Activated naive CD4-positive, alpha-beta T cell treated with anti-CD3 and anti-CD28 coated beads for 36 hours (primary cell): ENCODE measurements around the gene GLRB. TPM values are rescaled to one million over a fixed set of nuclear protein-coding genes. Genes with fewer than 3 reads are reported as not detected.
"Not testable (repeated sequence)": the region's sequence is repeated elsewhere in the genome, so short reads cannot be mapped to it uniquely, and the experiment has no call there.

Experiments
- CTCF ChIA-PET: fragments of 350-600 bp; sonication (Branson Sonifier 250); formaldehyde crosslinking; loops from one replicate; lab custom pipeline; 2021; ENCODE audit warnings: antibody characterized with exemption; lab: Charles Lee
- DNase-seq: peaks from one replicate; pipeline ENCODE4 v3.0.0-alpha.2; 2020
- H3K27ac Mint-ChIP-seq: one replicate; pipeline ENCODE4 v1.8.0; 2021; ENCODE audit warnings: mild to moderate bottlenecking, mixed read lengths
- H3K27me3 Mint-ChIP-seq: one replicate; pipeline ENCODE4 v1.8.0; 2021; ENCODE audit warnings: low read depth, mixed read lengths
- H3K36me3 Mint-ChIP-seq: one replicate; pipeline ENCODE4 v1.8.0; 2021; ENCODE audit warnings: low read depth, mixed read lengths
- H3K4me1 Mint-ChIP-seq: one replicate; pipeline ENCODE4 v1.8.0; 2021; ENCODE audit warnings: low read depth, mixed read lengths
- H3K4me3 Mint-ChIP-seq: one replicate; pipeline ENCODE4 v1.8.0; 2021; ENCODE audit warnings: mild to moderate bottlenecking, moderate library complexity, mixed read lengths
- H3K9me3 Mint-ChIP-seq: one replicate; pipeline ENCODE4 v1.8.0; 2021; ENCODE audit warnings: mixed read lengths
- intact Hi-C: fragments of 100-400 bp; cut with micrococcal nuclease; formaldehyde crosslinking; loops from one replicate; pipeline ENCODE4 v1.15.1; 2023
- total RNA-seq, 2 experiments: library from RNA; stranded (reverse); gene quantifications; one replicate each; pipeline ENCODE4 v1.2.3, GENCODE V29; 2021

Gene GLRB
- total RNA-seq = not detected

DNA sequence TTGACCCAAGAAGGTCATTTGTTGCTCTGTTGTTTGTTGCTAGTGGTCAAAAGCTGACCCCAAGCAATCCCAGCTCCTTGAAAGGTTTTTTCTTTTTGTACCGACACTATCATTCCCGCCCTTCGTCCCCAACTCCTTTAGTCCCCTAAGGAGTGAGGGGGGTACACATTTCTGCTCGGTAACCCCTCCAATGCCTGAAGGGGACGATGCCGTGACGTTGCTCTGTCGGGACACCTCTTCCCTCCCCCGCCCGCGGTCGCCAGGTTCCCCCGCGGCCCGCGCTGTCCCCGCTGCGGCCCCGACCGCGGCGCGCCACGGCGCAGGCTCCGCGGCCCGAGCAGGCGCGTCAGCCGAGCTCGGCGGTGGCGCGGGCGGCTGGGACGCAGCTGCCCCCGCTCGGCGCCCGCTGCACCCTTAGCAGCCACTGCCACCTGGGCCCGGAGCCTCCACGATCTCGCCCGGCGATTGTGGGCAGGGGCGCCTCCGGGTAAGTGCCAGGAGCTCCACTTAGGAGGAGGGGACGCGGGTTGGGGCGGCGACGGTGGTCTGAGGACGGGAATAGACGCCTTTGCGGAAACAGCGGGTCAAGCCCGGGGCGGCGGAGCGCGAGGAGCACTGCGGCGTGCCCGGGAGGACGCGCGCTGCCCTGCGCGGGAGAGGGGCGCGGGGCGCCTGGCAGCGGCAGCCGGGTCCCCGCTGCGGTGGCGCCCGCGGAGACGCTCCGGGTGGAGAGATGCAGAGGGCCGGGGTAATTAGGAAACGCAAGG lies at the start of gene GLRB:
Gene GLRB (plus strand): TSS at position 340 of the 767 bp plus-strand sequence. CDS start 1,875 bp downstream, outside the sequence.
- H3K36me3 Mint-ChIP-seq = no peaks in the 10 kb centered on the region
- no peak within 1 kb of the TSS for H3K27ac Mint-ChIP-seq
- H3K4me3 Mint-ChIP-seq = no peak within 1 kb of the TSS
- no peak for DNase-seq
- CTCF ChIA-PET = no interaction called here
- no peaks in the 10 kb centered on the region for H3K9me3 Mint-ChIP-seq
- peaks cover 15% of the 10 kb centered on the region for H3K27me3 Mint-ChIP-seq
- H3K4me1 Mint-ChIP-seq = no peaks in the 10 kb centered on the region
- intact Hi-C loops = no loop called here

DNA sequence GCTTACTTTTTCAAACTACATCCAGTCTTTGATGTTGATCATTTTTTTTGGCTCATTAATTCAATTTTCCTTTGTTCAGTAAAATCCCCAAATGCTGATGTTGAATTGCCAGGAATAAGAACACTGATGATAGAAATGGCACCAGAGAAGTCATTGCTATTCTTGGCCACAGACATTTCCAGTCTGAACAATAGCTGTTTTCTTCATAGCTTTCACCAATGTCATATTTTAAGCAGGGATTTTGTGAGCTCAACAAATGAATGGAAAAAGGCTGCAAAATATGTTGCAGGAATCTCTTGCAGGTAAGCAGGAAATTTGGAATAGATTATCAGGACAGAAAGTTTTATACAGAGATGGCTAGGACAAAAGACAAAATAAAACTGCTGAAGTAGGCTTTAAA lies 40.5 kb upstream of the GLRB start:
- Mint-ChIP-seq H3K27me3 (no peaks in the 10 kb centered on the region), H3K36me3 (no peaks in the 10 kb centered on the region)

DNA sequence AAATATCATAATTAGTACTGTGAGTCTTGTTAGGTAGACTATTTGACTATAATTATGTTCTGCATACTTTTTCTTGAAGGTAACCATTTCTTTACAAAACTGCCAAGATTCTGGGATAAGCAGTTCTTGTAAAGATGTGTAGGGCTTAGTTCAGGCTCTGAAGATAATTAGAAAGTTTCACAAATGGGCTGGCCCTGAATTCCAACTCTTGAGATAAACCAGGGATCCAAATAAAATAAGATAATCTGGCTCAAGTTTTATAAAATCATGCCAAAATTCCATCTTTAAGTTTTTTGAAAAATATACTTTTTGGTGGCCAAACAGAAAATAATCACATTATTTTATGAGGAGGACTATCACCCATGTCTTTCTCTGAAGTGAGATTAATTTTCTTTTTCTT lies 35.5 kb upstream of the GLRB start:
- intact Hi-C loops = no loop called here
- H3K9me3 Mint-ChIP-seq = no peaks in the 10 kb centered on the region
- CTCF ChIA-PET = no interaction called here
- DNase-seq = no peak
- H3K36me3 Mint-ChIP-seq = no peaks in the 10 kb centered on the region
- no peaks in the 10 kb centered on the region for H3K4me1 Mint-ChIP-seq
- H3K27ac Mint-ChIP-seq = no peak overlapping the region
- no peak overlapping the region for H3K4me3 Mint-ChIP-seq
- H3K27me3 Mint-ChIP-seq = no peaks in the 10 kb centered on the region

More for the DNA sequence above, 40.5 kb upstream of the GLRB start:
- Mint-ChIP-seq H3K4me1 (no peaks in the 10 kb centered on the region), H3K27ac (no peak overlapping the region), H3K4me3 (no peak overlapping the region), H3K9me3 (no peaks in the 10 kb centered on the region)
- no peak for DNase-seq
- CTCF ChIA-PET = no interaction called here
- intact Hi-C loops = no loop called here

DNA sequence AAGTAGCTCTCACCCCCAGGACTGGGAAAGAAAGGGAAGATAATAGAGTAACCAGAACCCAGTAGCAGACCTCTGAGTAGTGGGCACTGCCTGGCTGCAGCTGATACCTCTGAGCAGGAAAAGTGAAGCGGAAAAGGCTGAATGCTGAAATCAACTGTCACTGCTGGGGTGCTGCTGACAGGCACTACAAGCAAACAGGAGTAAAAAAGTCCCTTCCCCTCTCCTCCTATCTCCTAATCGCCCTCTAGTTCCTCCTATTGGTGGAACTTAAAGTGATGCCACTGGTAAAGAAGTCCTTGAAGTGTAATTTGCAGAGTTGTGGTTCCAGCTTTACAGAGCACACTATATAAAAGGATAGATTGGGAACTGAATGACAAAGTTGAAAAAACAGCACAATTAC lies 32.8 kb upstream of the GLRB start:
- Mint-ChIP-seq H3K4me3 (no peak overlapping the region), H3K4me1 (no peaks in the 10 kb centered on the region), H3K36me3 (no peaks in the 10 kb centered on the region), H3K9me3 (no peaks in the 10 kb centered on the region), H3K27me3 (no peaks in the 10 kb centered on the region), H3K27ac (no peak overlapping the region)
- DNase-seq = no peak
- intact Hi-C loops = no loop called here
- CTCF ChIA-PET = no interaction called here

DNA sequence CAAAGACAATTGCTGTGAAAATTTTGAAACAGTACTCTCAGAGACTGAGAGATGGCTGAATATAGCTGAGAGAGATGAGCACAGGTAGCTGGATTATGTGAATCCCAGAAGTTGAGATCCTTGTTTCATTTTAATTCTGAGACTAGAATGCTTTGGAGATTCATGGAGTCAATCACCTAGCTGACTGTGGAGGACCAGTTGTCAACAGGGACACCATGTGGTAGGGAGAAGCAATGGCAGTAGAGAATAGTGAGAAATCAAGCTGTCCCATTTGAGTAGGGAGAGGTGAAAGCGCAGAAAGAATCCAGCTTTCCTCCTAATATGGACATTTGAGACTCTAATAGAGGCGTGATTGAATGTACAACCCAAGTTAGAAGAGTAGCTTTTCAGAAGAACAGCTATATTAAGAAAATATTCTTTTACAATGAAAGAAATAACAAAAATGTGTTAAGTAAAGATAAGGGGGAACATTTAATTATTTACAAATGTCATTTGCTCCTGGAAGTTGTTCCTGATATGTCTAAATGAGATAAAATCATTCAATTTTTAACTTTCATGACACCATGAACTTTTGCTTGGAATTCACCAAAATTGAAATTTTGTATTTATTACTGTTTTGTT lies 30.3 kb upstream of the GLRB start:
- CTCF ChIA-PET = interaction anchor here (0.7 to 0.9 kb wide), 2 partner anchors 10 to 1092 kb away, joined by 3 read pairs; no protein-coding TSS in a partner anchor
- Mint-ChIP-seq H3K9me3 (no peaks in the 10 kb centered on the region), H3K27ac (no peak overlapping the region), H3K36me3 (no peaks in the 10 kb centered on the region), H3K4me3 (no peak overlapping the region), H3K4me1 (no peaks in the 10 kb centered on the region), H3K27me3 (no peaks in the 10 kb centered on the region)
- no peak for DNase-seq
- intact Hi-C loops = no loop called here

DNA sequence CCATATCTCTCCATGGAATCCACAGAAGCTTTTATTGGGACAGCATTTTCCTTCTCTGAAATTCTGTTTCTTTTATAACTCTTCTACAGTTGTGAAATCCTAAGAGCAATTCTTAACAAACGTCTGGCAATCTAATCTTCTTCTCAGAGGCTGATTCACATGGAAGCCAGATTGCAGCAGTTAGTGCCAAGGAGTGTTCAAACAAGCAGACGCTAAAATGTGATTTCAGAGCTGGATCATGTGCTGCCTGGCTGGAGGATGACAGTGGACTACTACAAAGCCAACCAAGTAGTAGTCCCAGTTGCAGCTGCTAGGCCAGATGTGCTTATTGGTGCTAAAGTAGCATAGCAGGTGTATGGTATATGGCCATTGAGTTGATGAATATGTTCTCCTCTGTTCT lies 27.7 kb upstream of the GLRB start:
- intact Hi-C loops = no loop called here
- CTCF ChIA-PET = no interaction called here
- Mint-ChIP-seq H3K4me1 (no peaks in the 10 kb centered on the region), H3K27me3 (no peaks in the 10 kb centered on the region), H3K27ac (no peak overlapping the region), H3K36me3 (no peaks in the 10 kb centered on the region), H3K9me3 (no peaks in the 10 kb centered on the region), H3K4me3 (no peak overlapping the region)
- no peak for DNase-seq

DNA sequence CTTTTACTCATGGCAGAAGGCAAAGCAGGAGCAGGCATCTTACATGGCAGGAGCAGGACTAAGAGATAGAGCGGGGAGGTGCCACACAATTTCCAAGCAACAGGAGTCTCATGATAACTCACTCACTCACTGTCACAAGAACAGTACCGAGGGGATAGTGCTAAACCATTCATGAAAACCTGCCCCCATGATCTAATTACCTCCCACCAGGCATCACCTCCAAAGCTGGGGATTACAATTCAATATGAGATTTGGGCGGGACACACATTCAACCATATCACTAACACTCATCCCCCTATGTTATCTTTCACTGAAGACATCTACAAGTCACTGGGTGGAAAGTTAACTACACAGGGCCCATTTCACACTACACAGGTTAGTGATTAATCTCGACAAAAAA lies 25.4 kb upstream of the GLRB start:
- H3K36me3 Mint-ChIP-seq = no peaks in the 10 kb centered on the region
- no peak overlapping the region for H3K4me3 Mint-ChIP-seq
- no peaks in the 10 kb centered on the region for H3K9me3 Mint-ChIP-seq
- no peaks in the 10 kb centered on the region for H3K4me1 Mint-ChIP-seq
- no peak overlapping the region for H3K27ac Mint-ChIP-seq
- CTCF ChIA-PET = no interaction called here
- H3K27me3 Mint-ChIP-seq = no peaks in the 10 kb centered on the region
- intact Hi-C loops = no loop called here
- DNase-seq = no peak

DNA sequence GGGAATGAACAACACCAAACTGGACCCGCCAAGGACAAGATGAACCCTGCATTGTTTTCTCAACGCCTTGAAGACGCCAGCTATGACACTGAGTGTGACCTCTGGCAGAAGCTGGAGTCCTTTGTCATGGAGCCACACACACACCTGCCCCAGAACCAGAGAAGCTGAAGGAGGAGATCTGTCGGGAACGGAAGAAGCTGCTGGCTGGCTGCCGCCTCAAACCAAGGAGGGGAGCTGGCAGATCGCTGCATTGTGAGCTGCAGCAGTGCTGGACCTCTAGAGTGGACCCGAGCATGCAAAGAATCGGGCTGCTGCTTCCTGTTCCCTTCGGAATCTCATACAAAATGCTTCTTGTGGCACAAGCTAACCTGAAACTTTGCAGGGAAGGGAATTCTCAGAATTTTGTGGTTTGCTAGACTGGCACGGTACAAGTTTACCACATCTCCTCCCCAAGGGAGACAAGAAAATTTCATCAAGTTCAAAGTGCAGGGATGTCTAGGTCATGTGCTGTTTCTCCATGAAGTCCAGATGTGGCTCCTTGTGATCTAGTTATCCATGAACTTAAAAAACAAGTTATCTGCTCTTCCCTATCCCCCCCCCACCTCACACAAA lies 23.4 kb upstream of the GLRB start:
- H3K36me3 Mint-ChIP-seq = no peaks in the 10 kb centered on the region
- no peaks in the 10 kb centered on the region for H3K9me3 Mint-ChIP-seq
- intact Hi-C loops = no loop called here
- no peaks in the 10 kb centered on the region for H3K4me1 Mint-ChIP-seq
- H3K27ac Mint-ChIP-seq = no peak overlapping the region
- no peaks in the 10 kb centered on the region for H3K27me3 Mint-ChIP-seq
- H3K4me3 Mint-ChIP-seq = no peak overlapping the region
- no peak for DNase-seq
- CTCF ChIA-PET = no interaction called here

DNA sequence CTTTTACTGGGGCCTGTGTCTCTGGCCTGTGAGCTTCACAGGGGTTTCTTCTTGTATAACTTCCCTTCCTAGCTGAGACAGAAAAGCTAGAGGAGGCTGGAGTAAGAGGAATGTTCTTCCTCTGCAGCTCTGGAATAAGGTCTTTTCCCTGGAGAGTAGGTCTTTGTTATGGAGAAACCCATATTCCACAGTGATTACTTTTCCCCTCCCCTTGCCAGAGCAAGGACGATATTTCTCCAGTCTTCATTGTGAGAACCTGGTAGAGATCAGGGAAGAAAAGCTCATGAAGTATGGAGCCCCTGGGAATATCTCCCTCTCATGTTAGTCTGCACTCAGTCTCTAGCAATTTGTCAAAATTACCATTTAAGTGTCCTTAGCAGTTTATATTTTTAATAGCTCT lies 18.7 kb upstream of the GLRB start:
- Mint-ChIP-seq H3K36me3 (no peaks in the 10 kb centered on the region), H3K27me3 (no peaks in the 10 kb centered on the region), H3K4me1 (no peaks in the 10 kb centered on the region), H3K4me3 (no peak overlapping the region), H3K9me3 (no peaks in the 10 kb centered on the region), H3K27ac (no peak overlapping the region)
- CTCF ChIA-PET = no interaction called here
- intact Hi-C loops = no loop called here
- DNase-seq = no peak

DNA sequence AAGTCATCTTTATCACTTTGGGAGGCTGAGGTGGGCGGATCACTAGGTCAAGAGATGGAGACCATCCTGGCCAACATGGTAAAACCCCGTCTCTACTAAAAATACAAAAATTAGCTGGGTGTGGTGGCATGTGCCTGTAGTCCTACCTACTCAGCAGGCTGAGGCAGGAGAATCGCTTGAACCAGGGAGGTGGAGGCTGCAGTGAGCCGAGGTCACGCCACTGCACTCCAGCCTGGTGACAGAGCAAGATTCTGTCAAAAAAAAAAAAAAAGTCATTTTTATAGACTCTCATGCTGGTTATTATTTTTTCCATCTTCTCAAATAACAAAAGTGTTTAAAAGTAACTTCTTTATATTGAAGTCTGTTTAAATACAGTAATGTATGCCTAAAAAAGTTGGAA lies 17.1 kb upstream of the GLRB start:
- CTCF ChIA-PET, DNase-seq, H3K27ac Mint-ChIP-seq, intact Hi-C loops, H3K4me1 Mint-ChIP-seq, H3K27me3 Mint-ChIP-seq, H3K4me3 Mint-ChIP-seq, H3K36me3 Mint-ChIP-seq, H3K9me3 Mint-ChIP-seq: not testable (repeated sequence)

DNA sequence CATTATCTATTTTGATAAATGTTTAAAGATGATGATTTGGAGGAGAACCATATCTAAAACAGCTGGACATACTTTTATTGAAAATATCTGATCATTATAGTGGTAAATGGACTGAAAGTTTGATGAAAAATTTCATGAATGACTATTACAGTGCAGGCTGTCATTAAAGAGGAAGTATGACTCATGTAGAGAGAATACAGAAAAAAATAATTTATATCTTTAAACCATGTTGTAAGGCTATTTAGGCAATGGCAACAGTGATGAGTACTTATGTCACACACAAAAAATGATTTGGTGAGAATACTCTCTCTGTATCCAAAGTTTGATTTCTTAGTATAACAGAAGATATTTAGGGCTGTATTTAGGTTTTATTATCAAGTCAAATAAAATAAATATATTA lies 3.9 kb upstream of the GLRB start:
- Mint-ChIP-seq H3K36me3 (no peaks in the 10 kb centered on the region), H3K27ac (no peak overlapping the region), H3K4me3 (no peak overlapping the region), H3K4me1 (no peaks in the 10 kb centered on the region), H3K9me3 (no peaks in the 10 kb centered on the region), H3K27me3 (peaks cover 11% of the 10 kb centered on the region)
- intact Hi-C loops = no loop called here
- DNase-seq = no peak
- CTCF ChIA-PET = no interaction called here

DNA sequence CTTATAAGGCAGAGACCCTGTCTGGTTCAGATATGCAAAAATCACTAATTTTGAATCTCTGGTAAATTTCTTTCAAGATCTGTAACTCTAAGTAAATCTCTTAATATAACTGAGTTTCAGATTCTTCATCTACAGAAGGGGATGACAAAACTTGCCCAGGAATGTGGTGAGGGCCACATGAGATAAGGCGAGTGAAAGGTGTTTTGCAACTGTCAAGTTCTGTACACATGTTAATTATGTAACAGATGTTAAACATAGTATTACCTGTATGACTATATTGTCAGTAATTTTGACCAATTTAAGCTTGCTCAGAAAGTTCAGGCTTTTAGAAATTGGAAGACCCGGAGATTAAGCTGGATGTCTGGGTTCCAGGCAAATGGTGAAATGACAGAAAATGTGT lies 549 bp upstream of the GLRB start:
- Mint-ChIP-seq H3K27ac (no peak overlapping the region), H3K9me3 (no peaks in the 10 kb centered on the region), H3K27me3 (peaks cover 15% of the 10 kb centered on the region), H3K4me1 (no peaks in the 10 kb centered on the region), H3K36me3 (no peaks in the 10 kb centered on the region), H3K4me3 (no peak overlapping the region)
- no peak for DNase-seq
- intact Hi-C loops = no loop called here
- CTCF ChIA-PET = no interaction called here

DNA sequence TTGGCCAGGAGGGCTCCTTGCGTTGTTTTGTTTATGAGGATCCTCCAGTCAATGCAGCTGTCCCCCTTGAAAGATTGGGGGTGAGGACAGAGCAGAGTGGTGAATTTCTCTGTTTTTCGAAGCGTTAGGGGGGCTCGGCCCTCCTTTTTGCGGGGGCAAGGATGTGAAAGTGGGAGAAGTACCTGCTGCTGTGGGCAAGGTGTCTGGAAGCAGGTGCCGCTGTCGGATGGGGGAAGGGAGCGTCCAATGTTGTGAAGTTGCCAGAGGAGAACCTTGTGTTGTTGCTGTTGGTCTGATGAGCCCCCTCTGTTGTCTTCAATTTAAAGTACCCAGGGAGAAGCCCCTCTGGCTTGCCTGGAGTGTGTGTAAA lies 613 bp downstream of the GLRB start:
- H3K9me3 Mint-ChIP-seq = no peaks in the 10 kb centered on the region
- no peak overlapping the region for H3K4me3 Mint-ChIP-seq
- no peak overlapping the region for H3K27ac Mint-ChIP-seq
- no peak for DNase-seq
- H3K4me1 Mint-ChIP-seq = no peaks in the 10 kb centered on the region
- CTCF ChIA-PET = no interaction called here
- no peaks in the 10 kb centered on the region for H3K36me3 Mint-ChIP-seq
- intact Hi-C loops = no loop called here
- peaks cover 15% of the 10 kb centered on the region for H3K27me3 Mint-ChIP-seq
